ENCODE measurements around the gene BABAM2. TPM values are rescaled to one million over a fixed set of nuclear protein-coding genes. Genes with fewer than 3 reads are reported as not detected.

Gene BABAM2
- total RNA-seq, 4 donors from 2014 or later: 35.5 to 44.9 (median 39.9) TPM

DNA sequence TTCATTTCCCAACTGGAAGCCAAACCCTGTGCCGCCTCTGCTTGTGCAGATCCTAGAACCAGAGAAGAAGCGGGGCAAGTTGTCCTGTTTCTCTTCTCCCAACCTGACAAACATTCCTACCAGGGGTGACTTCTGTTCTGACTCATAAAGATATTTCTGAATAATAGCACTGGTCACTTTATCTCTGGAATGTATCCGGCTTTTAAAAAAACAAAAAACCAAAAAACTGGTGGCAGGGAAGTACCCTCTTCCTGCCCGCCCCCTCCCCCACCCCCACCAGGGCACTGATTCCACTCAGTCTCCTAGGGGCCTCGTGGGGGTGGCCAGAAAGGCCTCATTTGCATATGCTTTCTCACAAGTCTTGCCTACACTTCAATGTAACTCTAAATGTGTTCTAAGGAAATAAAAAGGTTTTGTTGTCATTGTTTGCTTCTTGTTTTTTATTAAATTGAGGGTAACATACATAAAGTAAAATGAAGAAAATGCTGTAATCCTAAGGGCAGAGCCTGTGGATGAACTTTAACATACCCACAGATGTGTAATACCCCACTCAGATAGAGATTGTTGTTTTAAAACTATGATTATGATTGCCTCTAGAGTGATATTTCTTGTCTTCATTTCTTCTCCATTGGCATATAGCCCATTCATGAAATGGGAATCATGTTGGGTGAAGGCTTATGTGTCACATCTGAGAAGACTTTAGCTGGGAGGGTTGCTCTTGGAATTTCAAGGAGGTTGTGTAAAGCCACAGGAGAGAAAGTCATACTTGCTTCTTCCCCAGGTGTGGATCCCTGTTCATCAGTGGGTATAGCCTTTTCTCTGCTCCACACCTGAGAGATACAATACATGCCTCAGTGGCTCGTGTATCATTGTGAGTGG lies 496.8 kb downstream of the BABAM2 start:
- H3K4me1 ChIP-seq: peaks cover 11 to 17% (median 14%) of the 10 kb centered on the region in 4 donors
- no peaks in the 10 kb centered on the region for H3K27me3 ChIP-seq
- no peaks in the 10 kb centered on the region for H3K9me3 ChIP-seq
- no peak overlapping the region for H3K27ac ChIP-seq (replicated peaks in 1 of 4)
- DNase-seq (ENCODE audit: extremely low spot score): no peak
- no peaks in the 10 kb centered on the region for H3K36me3 ChIP-seq
- intact Hi-C loops (cut with DNase I): loop anchor here (5.0 kb wide), 1 partner anchor 110 kb away; no protein-coding TSS in a partner anchor
- no peak overlapping the region for H3K4me3 ChIP-seq
- WGBS: 70% methylated on average over 6 of the region's 6 CpGs
- TF ChIP-seq POLR2A (IDR thresholded peaks at IDR 0.05; ENCODE audit: low read depth): no peak
- no peak for TF ChIP-seq POLR2AphosphoS5 (IDR thresholded peaks at IDR 0.05)
- TF ChIP-seq, protein P1, sequence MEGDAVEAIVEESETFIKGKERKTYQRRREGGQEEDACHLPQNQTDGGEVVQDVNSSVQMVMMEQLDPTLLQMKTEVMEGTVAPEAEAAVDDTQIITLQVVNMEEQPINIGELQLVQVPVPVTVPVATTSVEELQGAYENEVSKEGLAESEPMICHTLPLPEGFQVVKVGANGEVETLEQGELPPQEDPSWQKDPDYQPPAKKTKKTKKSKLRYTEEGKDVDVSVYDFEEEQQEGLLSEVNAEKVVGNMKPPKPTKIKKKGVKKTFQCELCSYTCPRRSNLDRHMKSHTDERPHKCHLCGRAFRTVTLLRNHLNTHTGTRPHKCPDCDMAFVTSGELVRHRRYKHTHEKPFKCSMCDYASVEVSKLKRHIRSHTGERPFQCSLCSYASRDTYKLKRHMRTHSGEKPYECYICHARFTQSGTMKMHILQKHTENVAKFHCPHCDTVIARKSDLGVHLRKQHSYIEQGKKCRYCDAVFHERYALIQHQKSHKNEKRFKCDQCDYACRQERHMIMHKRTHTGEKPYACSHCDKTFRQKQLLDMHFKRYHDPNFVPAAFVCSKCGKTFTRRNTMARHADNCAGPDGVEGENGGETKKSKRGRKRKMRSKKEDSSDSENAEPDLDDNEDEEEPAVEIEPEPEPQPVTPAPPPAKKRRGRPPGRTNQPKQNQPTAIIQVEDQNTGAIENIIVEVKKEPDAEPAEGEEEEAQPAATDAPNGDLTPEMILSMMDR (IDR thresholded peaks at IDR 0.05): no peak
- TF ChIP-seq EP300 (IDR thresholded peaks at IDR 0.05): no peak

Small RNA genes lying within 50 kb of the gene (small RNA-seq; reads per million reads assigned to genes)
- gene MIR4263: 0 reads per million in 3 donors
- 0 reads per million in 3 donors for gene RF02271

Other genes starting within 250 kb of the BABAM2 start
- 10 to 100 TPM; 18.5 to 23.1 (median 20.7) TPM for gene SUPT7L, start 227.1 kb upstream of the BABAM2 start, total RNA-seq
- gene SLC4A1AP, start 226.8 kb upstream of the BABAM2 start, total RNA-seq: 10 to 100 TPM; 16.7 to 22.8 (median 20.1) TPM
- 100 to 1,000 TPM; 283 to 500 (median 345) TPM for gene MRPL33, start 119.0 kb upstream of the BABAM2 start, total RNA-seq
- gene RBKS, start 342 bp upstream of the BABAM2 start, total RNA-seq: 1 to 10 TPM in 3 of 4 donors, under 1 TPM in 1; 0.63 to 5.8 (median 2.5) TPM

All from esophagus muscularis mucosa (tissue), 4 donors.